Measurements from ENCODE around the gene ADCYAP1R1.

ADCYAP1R1 gene

DNA sequence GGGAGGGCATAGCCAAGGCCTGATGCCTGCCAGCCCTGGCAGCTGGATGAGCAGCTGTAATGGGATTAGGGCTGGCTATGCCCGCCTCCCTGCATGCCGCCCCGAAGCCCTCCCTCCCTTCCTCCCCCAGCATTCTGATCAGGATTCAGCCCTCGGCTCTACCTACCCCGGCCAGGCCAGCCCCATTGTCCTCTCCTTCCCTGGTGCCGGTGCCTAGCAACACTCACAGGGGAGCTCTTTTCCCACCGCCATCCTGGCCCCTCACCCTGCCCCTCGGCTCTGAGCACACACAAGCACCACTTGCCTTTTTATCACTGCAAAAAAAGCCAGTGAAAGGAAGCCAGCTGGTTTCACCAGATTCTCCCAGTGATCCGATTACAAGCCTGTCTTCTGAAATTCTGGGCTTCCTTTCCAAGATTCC lies 9.0 kb upstream of the ADCYAP1R1 start:
- DNase-seq, result no peak

DNA sequence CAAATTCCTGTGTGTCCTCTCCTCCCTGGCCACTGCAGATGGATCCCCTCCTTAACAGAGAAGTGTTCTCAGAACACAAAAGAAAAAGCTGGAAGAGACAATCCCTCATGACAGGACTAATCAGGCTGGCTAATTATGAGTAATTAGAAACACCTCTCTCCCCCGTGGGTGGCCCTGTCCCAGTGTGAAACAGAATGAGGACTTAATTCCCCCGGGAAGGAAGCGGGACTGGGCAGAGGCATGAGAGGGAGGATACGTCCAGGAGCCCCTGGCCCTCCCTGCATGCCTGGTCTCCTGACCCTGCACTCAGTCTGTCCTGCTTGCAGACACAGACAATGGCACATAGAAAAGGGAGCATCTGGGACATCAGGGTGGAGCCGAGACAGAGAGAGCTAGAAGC lies 7.6 kb upstream of the ADCYAP1R1 start:
- no peak for DNase-seq

DNA sequence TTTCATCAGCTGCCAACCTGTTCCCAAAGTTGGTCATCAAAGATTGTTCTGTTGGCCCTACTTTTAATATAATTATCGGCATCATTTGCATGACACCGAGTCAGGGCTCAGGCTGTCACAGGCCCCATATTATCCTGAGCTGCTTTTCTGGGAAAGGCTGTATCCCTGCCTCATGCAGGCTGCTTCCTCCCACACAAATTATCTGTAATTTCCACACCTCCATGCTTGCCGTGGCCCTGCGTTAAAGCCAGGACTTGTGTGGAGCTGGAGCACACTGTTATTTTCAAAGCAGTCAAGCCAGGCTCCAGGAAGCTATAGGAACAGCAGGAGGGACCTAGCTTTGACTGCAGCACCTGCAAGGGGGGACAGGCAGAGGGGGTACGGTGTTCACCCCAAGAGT lies 5.4 kb upstream of the ADCYAP1R1 start:
- DNase-seq, result no peak

DNA sequence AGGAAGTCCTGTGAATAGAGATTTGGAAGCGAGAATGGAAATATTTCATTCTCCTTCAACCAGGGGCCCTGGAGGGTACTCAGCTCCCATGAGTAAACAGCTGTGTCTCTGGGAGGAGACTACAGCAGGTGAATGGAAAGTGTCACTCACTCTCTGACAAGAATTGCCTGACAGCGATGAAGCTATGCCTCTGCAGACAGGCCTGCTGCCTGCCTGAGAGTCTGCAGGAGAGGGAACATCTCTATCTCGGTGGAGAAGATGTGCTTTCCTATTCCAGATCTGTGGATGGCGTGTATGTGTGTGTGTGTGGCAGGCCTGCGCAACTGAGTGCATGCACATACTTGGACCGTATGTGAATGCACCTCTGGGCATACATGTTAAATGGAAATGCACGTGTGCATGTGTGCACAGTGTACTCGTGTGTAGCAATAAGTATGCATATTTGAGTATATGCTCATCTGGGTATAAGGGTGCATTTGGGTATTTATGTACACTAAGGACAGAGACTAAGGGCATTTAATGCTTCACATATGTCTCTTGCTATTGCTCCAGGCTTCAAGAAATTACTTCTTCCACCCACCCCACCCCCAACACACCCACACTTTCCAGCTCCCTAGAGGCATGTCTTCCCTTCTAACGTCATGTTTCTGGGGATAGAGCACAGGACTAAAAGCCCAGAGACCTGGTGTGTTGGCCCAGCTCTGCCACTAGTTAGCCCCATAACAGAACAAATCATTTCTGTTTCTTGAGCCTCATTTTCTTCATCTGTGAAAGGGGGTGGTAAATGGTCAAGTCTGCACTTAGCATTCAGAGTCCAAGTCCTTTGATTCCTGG lies 4.6 kb upstream of the ADCYAP1R1 start:
- DNase-seq, result no peak

DNA sequence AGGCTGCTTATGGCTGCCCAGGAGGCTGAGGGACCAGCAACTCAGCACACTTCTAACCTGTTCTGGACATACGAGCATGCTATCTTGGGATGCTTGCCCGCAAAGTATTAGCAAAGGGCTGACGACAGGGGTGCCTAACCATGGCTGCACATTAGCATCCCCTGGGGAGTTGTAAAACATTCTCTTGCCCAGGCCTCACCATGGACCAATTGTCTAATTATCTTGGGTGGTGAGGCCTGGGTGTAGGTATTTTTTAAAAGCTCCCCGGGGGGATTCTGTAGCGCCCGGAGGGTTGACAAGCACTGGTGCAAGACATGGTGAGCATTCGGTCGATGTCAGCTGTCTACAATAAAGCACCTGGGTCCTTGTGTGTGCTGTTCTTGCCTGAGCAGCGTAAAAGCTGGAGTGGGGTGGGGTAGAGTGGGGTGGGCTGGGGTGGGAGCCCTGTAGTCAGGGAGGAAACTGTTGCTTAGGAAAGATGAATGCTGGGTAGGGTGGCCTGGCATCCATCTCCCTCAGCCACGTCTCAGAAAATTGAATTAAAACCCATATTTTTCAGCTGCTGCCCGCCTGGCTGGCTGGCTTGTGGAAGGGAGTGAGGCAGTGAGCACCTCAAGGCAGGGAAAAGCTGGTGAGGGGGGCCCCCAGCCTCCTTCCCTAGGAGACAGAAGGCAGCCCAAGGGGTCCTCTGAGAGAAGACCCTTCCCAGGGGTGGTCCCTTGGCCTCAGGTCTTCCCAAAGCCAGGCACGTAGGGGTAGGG lies 2.9 kb upstream of the ADCYAP1R1 start:
- no peak for DNase-seq

DNA sequence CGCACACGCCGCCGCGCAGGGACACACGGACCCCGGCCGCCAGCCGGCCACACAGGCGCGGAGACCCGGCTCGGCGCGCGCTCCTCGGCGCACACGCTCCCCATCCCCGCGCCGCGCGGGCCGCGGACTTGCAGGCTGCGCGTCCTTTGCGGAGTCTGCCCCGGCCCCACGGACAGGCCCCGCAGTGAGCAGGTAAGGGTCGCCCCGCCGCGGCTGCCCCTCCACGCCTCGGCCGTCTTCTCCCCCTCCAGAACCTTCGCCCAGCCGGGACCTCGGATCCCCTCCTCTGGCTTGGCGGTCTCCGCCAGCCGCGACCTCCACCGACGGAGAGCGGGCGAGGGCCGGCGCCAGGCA lies 356 bp downstream of the ADCYAP1R1 start:
- no peak for DNase-seq

DNA sequence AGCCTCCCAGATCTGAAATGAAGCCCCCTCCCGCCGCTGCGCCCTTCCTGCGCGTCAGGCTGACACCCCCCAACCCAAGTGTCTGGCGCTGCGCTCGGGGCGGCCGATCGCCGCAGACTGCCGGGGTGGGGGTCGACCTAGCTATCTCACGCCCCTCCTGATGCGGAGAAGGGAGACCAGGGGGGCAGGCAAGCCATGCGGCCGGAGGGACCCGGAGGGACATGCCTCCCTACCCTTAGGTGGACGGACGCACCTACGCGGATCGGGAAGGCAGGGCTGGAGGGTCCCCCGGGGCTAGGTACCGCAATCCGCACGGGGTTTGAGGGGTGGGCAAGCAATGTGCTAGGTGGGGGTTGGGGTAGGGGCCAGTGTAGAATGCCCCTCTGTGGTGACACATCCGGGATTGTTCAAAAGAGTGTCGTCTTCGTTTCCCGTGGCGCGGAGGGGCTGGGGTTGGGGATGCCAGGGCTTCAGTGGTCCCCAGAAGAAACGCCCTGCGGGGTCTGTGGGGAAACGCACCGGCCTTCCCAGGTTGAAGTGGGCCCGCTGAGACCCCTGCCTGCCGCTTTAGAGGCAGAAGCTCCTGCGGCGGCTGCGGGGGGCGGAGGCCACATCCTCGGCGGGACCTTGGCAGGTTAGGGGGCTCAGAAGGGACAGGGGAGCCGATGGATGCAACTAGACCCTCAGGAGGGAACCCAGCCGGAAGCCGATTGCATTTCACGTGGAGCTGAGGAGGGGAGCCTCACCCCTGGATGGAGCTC lies 913 bp downstream of the ADCYAP1R1 start:
- no peak for DNase-seq

DNA sequence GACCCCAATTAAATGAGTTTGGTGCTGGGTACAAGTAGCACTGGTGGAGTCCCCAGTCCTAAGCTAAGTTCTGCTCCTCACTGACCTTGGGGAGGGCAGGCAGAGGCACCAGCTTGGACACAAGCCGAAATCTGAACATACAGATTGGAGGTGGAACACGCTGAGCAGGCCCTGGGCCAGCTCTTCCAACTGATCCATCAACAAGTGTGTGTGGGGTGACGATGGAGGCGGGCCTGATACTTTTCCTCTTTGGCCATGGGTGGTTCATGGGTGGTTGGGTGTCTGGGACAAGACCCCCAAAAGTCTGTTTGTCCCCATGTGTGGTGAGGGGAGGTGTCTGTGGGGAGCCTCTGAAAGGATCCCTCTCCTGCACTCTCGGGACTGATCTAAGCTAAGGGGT lies 1.9 kb downstream of the ADCYAP1R1 start:
- DNase-seq, result no peak

DNA sequence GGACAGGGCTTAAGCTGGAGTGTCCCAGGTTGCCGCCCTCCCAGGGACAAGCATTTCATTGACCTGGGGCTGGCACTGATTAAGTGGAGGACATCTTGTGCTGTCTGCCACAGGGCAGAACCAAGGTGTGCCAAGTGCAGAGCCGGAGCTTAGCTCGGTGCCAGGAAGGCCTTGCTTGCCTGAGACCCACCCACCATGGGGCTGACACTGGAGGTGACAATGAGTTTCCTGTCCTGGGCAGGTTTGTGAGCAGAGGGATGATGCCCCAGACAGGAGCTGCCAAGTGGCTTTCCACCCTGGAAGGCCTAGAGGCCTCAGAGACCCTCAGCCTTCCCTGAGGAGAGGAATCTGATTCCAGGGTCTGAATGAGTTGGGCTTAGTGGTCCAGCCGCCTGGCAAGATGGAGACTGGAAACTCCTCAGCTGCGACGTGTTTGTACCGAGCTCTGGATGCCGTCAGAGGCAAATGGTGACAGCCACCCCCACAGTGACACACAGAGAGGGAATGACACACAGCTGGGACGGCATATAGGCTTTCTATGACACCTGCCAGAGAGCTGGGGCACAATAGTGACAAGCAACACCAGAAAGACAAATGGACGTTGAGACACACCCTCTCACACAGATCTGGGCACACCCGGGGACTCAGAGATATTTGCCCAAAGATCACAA lies 2.6 kb downstream of the ADCYAP1R1 start:
- DNase-seq, result no peak

DNA sequence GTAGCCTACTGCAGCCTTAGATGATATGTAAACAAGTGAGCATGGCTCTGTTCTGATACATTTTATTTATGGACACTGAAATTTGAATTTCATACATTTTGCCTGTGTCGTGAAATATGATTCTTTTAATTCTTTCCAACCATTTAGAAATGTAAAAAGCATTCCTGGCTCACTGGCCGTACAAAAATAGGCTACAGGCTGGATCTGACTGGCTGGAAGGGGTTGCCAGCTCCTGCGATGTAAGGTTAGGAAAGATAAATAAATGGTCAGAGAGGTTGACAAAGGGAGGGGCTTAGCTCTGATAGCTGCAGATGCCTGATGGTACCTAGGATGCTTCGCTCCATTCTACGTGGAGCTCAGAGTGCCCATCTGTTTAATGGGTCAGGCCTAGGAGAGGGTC lies 3.4 kb downstream of the ADCYAP1R1 start:
- DNase-seq, result no peak

DNA sequence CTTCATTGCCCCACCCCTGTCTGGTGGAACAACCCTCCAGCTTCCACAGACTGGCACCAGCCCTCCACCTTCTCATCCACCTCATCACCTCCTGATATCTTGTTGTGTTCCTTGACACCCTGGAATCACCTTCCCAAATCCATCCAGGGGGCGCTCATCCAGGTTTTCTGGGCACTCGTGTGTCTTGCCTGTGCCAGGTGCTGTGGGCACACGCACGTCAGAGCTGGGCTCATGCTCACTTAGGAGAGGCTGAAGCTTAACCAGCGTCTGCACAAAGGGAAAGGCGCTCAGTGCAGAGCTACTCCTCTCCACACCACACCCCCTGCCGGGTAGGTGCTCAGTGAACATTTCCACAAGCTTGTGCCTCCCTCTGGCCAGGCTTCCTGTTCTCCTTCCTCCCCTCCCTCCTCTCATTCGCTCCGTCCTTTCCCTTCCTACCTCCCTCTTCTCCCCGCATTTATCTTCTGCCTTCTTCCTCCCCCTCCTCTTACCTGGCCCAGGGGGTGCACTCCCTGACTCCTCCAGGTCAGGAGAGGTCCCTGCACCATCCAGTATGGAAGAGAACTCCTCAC lies 4.8 kb downstream of the ADCYAP1R1 start:
- no peak for DNase-seq

DNA sequence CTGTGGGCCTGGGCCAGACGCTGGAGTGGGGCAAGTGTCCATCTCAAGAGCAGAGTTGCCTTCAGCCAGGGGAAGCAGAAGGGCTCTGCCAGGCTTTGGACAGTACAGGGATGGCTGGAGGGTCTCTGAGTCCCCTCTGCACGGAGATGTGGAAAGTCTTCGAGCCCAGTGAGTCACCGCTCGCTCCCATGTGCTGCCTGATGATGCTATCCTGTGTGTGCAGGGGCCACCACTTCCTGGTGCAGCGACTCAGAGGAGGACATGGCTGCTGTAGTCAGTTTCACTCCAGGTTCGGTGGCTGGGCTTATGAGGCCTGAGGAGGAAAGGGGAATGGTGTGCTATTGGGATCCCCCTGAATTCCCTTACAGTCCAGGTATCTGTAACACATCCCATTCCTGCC lies 6.0 kb downstream of the ADCYAP1R1 start:
- no peak for DNase-seq

DNA sequence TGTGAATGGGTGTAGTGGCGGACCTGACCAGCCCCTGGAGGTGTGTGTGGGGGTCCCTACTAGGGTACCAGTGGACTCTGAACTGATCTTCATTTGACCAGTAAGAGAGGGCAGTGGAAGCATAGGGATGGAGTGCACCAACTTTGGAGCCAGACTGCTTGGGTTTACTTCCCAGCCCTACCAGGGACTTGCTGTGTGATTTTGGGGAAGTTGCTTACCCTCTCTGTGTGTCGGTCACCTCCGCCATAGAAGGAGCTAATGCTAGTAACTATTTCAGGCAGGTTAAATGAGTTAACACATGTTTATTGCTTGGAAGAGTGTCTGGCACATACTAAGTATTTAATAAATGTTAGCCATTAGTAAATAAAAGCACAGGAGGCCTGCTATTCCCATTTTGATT lies 6.6 kb downstream of the ADCYAP1R1 start:
- DNase-seq, result no peak

DNA sequence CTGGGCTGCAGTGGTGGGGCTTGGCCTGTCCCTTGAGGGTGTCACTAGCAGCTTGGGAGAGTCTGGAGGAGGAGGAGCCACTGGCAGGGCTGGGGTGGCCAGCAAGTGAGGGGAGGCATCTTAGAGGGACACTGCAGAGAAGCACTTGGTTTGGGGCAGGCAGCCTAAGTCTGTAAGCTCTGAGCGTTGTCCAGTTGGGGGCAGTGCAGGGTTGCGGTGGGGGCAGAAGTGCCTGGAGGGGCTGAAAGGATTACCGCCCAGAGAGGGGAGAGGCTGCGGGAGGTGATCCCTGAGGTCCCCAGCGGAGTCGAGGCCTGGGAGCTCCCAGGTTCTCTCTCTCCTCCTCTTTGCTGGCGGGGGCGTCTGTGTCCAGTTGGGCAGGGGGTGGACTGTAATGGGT lies 7.4 kb downstream of the ADCYAP1R1 start:
- DNase-seq, result no peak

DNA sequence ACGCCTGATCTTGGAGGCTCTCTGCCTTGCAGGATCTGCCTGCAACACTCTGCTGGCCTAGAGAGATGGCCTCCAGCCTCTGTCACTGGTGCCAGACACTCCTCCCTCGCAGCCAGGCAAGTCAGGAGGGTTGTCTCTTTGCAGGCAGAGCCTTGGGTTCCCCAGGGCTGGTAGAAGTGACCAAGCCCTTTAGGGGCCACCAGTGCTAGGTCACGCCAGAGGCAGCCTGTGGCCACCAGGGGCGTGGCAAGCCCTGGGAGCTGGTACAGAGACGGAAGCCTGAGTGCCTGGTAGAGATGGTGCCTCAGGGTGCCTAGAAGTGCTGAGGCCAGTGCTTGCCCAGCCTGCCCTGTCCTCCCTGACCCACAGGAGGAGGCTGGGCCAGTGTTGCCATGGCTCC lies 9.1 kb downstream of the ADCYAP1R1 start:
- no peak for DNase-seq

DNA sequence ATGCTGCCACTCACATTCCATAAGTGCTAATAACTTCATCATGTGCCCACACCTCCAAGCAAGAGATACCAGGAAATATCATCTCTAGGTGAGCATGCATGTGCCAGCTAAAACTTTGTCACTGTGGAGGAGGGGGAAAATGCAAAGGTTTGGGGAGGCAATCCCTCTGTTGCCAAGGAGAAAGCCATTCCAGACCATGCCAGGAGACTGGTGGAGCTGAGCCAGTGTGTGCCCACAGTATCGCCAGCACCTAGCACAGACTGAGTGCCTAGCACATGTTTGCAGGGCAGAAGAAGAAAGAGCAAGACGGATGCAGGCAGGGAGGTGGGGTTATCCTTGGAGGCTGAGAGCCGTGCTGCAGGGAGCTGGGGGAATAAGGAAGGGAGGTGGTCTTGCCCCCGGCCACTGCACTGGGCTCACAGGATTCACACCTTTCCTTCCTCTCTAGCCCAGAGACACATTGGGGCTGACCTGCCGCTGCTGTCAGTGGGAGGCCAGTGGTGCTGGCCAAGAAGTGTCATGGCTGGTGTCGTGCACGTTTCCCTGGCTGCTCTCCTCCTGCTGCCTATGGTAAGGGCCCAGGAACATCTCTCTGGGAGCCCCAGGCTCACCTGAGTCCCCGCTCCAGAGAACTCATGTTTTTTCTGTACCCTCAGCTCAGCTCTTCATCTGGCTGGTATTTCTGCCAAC lies 10.8 kb downstream of the ADCYAP1R1 start:
- DNase-seq, result no peak

DNA sequence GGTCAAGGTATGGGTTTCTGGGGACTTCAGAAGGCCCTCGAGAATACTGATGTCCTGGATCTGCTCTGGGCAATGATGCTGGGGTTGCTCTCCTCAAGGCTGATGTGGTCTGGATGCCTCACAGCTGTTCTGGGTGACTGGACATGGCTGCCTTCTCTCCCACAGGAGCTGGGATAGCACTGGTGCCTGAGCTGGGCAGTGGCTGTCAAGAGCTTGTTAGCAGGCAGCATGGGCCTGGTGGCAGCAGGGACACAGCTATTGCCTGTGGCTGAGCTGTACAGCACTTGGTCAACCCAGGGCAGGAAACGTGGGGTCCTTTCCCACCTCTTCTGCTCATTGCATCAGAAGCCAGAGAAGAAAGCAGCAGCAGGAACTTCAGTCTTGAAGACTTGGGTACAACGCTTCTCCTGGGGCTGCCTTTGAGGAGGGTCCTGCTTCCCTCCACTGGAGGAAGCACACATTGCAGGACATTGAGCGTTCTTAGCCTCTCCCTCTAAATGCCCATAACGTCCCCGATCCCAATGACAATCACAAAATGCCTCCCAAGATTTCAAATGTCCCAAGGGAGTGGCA lies 13.0 kb downstream of the ADCYAP1R1 start:
- DNase-seq, result no peak

DNA sequence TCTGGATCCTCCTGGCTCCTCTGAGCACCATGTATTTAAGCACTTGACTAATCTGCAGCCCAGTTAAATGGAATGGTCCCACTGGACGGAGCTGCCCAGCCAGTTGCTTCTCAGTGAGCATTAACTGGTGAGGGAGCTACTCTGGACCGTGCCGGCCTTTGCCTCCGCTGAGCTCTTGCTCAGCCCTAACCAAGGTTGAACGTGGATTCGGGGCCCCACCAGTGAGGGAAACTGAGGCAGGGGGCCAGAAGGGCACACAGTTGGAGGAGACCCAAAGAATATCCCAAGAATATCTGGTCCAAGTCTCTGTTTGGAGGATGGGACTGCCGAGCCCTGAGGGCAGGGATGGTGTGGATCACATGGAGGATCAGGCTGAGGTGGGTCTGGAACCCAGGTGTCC lies 13.7 kb downstream of the ADCYAP1R1 start:
- no peak for DNase-seq

DNA sequence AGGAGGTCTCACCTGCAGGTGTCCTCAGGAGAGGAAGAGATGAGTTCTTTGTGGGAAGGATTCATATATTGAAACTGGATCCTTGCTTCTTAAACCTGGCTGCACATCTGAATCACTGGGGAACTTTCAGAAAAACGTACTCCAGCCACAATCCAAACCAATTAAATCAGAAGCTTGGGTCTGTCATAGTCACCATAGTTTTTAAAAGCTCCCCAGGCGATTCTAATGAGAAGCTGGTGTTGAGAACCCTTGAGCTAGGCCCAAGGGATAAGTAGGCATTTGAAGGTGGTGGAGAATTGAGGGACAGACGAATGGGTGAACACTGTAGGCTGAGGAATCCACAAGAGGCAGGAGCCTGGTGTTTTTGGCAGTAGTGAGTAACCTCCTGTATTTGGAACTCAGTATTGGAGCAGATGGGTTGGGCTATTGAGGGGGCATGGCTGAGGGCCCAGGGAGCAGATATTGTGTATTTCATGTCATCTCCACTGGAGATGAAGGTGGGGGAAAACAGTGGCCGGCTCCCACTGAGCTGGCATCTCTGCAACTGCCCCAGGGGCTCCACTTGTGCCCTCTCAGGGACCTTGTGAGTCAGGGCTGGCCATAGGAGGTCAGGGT lies 14.5 kb downstream of the ADCYAP1R1 start:
- DNase-seq, result no peak

DNA sequence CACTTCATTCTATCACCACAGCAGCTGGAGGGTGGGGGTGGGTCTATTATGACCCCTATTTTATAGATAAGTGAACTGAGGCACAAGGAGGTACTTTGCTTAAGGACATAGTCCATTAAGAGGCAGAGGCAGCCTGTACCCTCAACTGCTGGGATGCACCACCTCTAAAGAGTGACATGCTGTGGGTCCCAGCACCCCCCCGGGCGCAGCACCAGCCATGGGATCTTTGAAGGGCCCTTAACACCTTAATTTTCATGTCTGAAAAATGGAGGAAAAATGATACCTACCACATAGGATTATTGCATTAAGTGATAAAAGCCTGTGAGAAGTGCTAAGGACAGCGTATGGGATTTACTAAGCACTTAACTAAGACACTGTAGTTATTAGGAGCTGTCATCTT lies 15.4 kb downstream of the ADCYAP1R1 start:
- DNase-seq, result no peak

DNA sequence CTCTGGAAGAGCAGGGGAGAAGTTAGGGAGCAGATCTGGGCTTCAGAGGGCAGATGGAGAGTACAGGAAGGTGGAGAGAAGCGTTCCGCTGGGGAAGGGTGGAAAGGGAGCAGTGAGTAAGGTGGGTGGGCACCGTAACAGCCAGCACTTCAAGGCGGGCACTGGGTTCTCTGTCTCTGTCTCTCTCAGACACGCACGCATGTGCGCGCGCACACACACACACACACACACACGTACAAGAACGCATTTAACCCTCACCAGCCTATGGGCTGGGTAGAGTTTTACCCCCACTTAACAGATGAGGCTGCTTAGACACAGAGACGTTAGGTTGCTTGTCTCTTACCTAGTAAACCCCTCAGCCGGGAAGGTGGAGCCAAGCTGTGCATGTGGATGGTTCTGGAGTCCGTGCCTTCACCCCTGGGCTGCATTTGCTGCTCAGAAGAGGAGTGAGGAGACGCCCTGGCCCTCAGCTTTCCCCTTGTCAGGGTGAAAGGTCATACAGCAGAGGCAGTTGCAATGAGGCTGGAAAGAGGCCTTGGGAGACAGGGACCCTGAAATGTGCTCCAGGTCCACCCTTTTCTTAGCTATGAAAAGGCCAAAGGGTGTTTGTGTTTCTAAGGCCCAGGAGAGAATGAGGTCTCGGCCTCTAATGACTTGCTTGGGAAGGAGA lies 16.0 kb downstream of the ADCYAP1R1 start:
- no peak for DNase-seq

Measured in T-helper 2 cell (primary cell).